Neural cell (in vitro differentiated cells): ENCODE results near the gene AICDA. TPM values are rescaled to one million over a fixed set of nuclear protein-coding genes. Genes with fewer than 3 reads are reported as not detected.

Experiments used
- H2AFZ ChIP-seq: fragments of 200-600, 300-800 bp; sonication (generic), shearing (Covaris generic); 2 replicates; pipeline ENCODE4 v1.6.0; 2014; ENCODE audit warnings: low read depth, mild to moderate bottlenecking, antibody characterized with exemption, low read length, moderate library complexity
- H3F3A ChIP-seq: fragments of 200-600 bp; shearing (Covaris generic); 2 replicates; pipeline ENCODE4 v1.6.1; 2016; ENCODE audit warnings: mild to moderate bottlenecking, moderate library complexity, mixed read lengths, antibody characterized with exemption, low read length; ENCODE audit not compliant: insufficient read depth, poor library complexity, severe bottlenecking
- H3K27ac ChIP-seq: fragments of 200-600, 300-800 bp; sonication (generic), shearing (Covaris generic); 2 replicates; pipeline ENCODE4 v1.5.1; 2014; ENCODE audit warnings: mild to moderate bottlenecking, low read length, moderate library complexity
- H3K27me3 ChIP-seq: fragments of 300-800, 200-600 bp; sonication (generic), shearing (Covaris generic); 2 replicates; pipeline ENCODE4 v1.6.0; 2014; ENCODE audit warnings: mild to moderate bottlenecking, low read depth, low read length, moderate library complexity; ENCODE audit not compliant: insufficient read depth
- H3K36me3 ChIP-seq: fragments of 300-800, 200-600 bp; sonication (generic), shearing (Covaris generic); 2 replicates; pipeline ENCODE4 v1.5.1; 2014; ENCODE audit warnings: mild to moderate bottlenecking, antibody characterized with exemption, low read length, moderate library complexity; ENCODE audit not compliant: insufficient read depth
- H3K4me2 ChIP-seq: fragments of 300-800, 200-600 bp; sonication (generic), shearing (Covaris generic); 2 replicates; pipeline ENCODE4 v1.6.0; 2014; ENCODE audit warnings: mild to moderate bottlenecking, low read length
- H3K4me3 ChIP-seq: fragments of 300-800, 200-600 bp; sonication (generic), shearing (Covaris generic); 2 replicates; pipeline ENCODE4 v1.5.1; 2014; ENCODE audit warnings: mild to moderate bottlenecking, low read length, moderate library complexity
- H3K79me2 ChIP-seq: fragments of 200-600 bp; shearing (Covaris generic); replicated peaks from 2 replicates; pipeline ENCODE4 v1.6.0; 2014; ENCODE audit warnings: mild to moderate bottlenecking, low read length, moderate library complexity; ENCODE audit not compliant: insufficient read depth
- H3K9ac ChIP-seq: fragments of 300-800, 200-600 bp; sonication (generic), shearing (Covaris generic); 2 replicates; pipeline ENCODE4 v1.6.1; 2016; ENCODE audit warnings: mild to moderate bottlenecking, low read length, mixed read lengths
- H3K9me2 ChIP-seq: fragments of 200-600 bp; shearing (Covaris generic); 2 replicates; pipeline ENCODE4 v1.6.1; 2016; ENCODE audit warnings: mild to moderate bottlenecking, low read length, mixed read lengths; ENCODE audit not compliant: insufficient read depth
- H3K9me3 ChIP-seq: fragments of 200-600, 300-800 bp; sonication (generic), shearing (Covaris generic); 2 replicates; pipeline ENCODE4 v1.6.1; 2016; ENCODE audit warnings: mild to moderate bottlenecking, mixed run types, low read length, moderate library complexity, mixed read lengths
- H4K20me1 ChIP-seq: fragments of 200-600 bp; shearing (Covaris generic); 2 replicates; pipeline ENCODE4 v1.6.1; 2016; ENCODE audit warnings: mild to moderate bottlenecking, mixed run types; ENCODE audit not compliant: insufficient read depth
- EP300 ChIP-seq: fragments of 450-650 bp; conservative IDR thresholded peaks from 2 replicates; pipeline ENCODE4 v1.6.1; 2014; ENCODE audit warnings: antibody characterized with exemption, mild to moderate bottlenecking, moderate library complexity; ENCODE audit not compliant: poor library complexity, severe bottlenecking
- EZH2 ChIP-seq: fragments of 200-600, 300-800 bp; shearing (Covaris generic), sonication (generic); IDR thresholded peaks from 2 replicates; pipeline ENCODE4 v1.6.1; 2014; ENCODE audit warnings: antibody characterized with exemption, low read length, borderline replicate concordance, mild to moderate bottlenecking; ENCODE audit not compliant: insufficient read depth, poor library complexity, severe bottlenecking
- MXI1 ChIP-seq: fragments of 450-650 bp; conservative IDR thresholded peaks from 2 replicates; pipeline ENCODE4 v1.6.1; 2014; ENCODE audit warnings: antibody characterized with exemption, mild to moderate bottlenecking; ENCODE audit not compliant: poor library complexity, severe bottlenecking
- POLR2AphosphoS5 ChIP-seq: IDR thresholded peaks from 2 replicates; pipeline ENCODE4 v1.6.1; 2012
- RAD21 ChIP-seq: fragments of 450-650 bp; conservative IDR thresholded peaks from 2 replicates; pipeline ENCODE4 v1.6.1; 2014; ENCODE audit warnings: antibody characterized with exemption, mild to moderate bottlenecking, moderate library complexity
- SMC3 ChIP-seq: fragments of 450-650 bp; conservative IDR thresholded peaks from 2 replicates; pipeline ENCODE4 v1.6.1; 2014; ENCODE audit warnings: antibody characterized with exemption, mild to moderate bottlenecking, moderate library complexity; ENCODE audit not compliant: poor library complexity
- TAF1 ChIP-seq: IDR thresholded peaks from 2 replicates; pipeline ENCODE4 v1.6.1; 2012; ENCODE audit warnings: low read depth
- polyA plus RNA-seq: library from polyadenylated mRNA; depleted of rRNA; stranded (reverse); fragments of >200 nt; gene quantifications from 2 replicates; pipeline ENCODE4 v1.2.3, GENCODE V29; 2014
- TF ChIP-seq, protein P1 (sequence below): fragments of 450-650 bp; IDR thresholded peaks from 2 replicates; pipeline ENCODE4 v1.5.1; 2014; ENCODE audit warnings: antibody characterized with exemption, mild to moderate bottlenecking, moderate library complexity; ENCODE audit not compliant: poor library complexity, severe bottlenecking
- TF ChIP-seq, protein P2 (sequence below): IDR thresholded peaks from 2 replicates; pipeline ENCODE4 v1.6.1; 2012; ENCODE audit warnings: borderline replicate concordance

AICDA gene
- polyA plus RNA-seq, 1 donor from 2014 or later, result not detected

- H3K36me3 ChIP-seq, result no peaks in the 10 kb centered on the region
- H4K20me1 ChIP-seq, result no peaks in the 10 kb centered on the region
- H3K79me2 ChIP-seq, result no peaks in the 10 kb centered on the region
- H3K9me3 ChIP-seq, result no peaks in the 10 kb centered on the region
- H3K27me3 ChIP-seq, result no peaks in the 10 kb centered on the region
- H3K9ac ChIP-seq, result no peak overlapping the region
- H2AFZ ChIP-seq, result no peak overlapping the region
- H3K9me2 ChIP-seq, result no peaks in the 10 kb centered on the region
- no peak overlapping the region for H3K4me3 ChIP-seq
- TF ChIP-seq EP300 (no peak), MXI1 (no peak), POLR2AphosphoS5 (no peak), SMC3 (no peak)
- TF ChIP-seq, protein P1, sequence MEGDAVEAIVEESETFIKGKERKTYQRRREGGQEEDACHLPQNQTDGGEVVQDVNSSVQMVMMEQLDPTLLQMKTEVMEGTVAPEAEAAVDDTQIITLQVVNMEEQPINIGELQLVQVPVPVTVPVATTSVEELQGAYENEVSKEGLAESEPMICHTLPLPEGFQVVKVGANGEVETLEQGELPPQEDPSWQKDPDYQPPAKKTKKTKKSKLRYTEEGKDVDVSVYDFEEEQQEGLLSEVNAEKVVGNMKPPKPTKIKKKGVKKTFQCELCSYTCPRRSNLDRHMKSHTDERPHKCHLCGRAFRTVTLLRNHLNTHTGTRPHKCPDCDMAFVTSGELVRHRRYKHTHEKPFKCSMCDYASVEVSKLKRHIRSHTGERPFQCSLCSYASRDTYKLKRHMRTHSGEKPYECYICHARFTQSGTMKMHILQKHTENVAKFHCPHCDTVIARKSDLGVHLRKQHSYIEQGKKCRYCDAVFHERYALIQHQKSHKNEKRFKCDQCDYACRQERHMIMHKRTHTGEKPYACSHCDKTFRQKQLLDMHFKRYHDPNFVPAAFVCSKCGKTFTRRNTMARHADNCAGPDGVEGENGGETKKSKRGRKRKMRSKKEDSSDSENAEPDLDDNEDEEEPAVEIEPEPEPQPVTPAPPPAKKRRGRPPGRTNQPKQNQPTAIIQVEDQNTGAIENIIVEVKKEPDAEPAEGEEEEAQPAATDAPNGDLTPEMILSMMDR, result no peak
- no peak overlapping the region for H3K4me2 ChIP-seq
- no peak overlapping the region for H3K27ac ChIP-seq
- H3F3A ChIP-seq, result no peaks in the 10 kb centered on the region
These were observed 25.0 kb upstream of the AICDA start for GRCh38 chr12:8637666-8638065.

DNA sequence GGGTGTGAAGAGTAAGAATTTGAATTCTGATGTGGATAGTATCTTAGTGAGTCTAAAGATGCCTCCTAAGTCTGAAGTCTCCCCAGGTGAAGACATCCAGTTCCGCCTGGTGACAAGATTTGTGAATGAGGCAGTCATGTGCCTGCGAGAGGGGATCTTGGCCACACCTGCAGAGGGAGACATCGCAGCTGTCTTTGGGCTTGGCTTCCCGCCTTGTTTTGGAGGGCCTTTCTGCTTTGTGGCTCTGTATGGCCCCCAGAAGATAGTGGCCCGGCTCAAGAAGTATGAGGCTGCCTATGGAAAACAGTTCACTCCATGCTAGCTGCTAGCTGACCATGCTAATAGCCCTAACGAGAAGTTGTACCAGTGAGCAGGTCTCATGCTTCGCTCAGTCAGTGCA lies 24.6 kb upstream of the AICDA start:
- no peaks in the 10 kb centered on the region for H3K36me3 ChIP-seq
- no peaks in the 10 kb centered on the region for H3K9me3 ChIP-seq
- H4K20me1 ChIP-seq, result no peaks in the 10 kb centered on the region
- TF ChIP-seq, protein P2, sequence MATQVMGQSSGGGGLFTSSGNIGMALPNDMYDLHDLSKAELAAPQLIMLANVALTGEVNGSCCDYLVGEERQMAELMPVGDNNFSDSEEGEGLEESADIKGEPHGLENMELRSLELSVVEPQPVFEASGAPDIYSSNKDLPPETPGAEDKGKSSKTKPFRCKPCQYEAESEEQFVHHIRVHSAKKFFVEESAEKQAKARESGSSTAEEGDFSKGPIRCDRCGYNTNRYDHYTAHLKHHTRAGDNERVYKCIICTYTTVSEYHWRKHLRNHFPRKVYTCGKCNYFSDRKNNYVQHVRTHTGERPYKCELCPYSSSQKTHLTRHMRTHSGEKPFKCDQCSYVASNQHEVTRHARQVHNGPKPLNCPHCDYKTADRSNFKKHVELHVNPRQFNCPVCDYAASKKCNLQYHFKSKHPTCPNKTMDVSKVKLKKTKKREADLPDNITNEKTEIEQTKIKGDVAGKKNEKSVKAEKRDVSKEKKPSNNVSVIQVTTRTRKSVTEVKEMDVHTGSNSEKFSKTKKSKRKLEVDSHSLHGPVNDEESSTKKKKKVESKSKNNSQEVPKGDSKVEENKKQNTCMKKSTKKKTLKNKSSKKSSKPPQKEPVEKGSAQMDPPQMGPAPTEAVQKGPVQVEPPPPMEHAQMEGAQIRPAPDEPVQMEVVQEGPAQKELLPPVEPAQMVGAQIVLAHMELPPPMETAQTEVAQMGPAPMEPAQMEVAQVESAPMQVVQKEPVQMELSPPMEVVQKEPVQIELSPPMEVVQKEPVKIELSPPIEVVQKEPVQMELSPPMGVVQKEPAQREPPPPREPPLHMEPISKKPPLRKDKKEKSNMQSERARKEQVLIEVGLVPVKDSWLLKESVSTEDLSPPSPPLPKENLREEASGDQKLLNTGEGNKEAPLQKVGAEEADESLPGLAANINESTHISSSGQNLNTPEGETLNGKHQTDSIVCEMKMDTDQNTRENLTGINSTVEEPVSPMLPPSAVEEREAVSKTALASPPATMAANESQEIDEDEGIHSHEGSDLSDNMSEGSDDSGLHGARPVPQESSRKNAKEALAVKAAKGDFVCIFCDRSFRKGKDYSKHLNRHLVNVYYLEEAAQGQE, result no peak
- TF ChIP-seq POLR2AphosphoS5 (no peak), EZH2 (no peak), SMC3 (no peak), MXI1 (no peak), RAD21 (no peak), TAF1 (no peak), EP300 (no peak)
- TF ChIP-seq, protein P1, result no peak
- no peaks in the 10 kb centered on the region for H3K79me2 ChIP-seq
- no peaks in the 10 kb centered on the region for H3K27me3 ChIP-seq
- H3K4me2 ChIP-seq, result no peak overlapping the region
- H3K27ac ChIP-seq, result no peak overlapping the region
- no peak overlapping the region for H3K4me3 ChIP-seq
- H3F3A ChIP-seq, result no peaks in the 10 kb centered on the region
- no peak overlapping the region for H3K9ac ChIP-seq
- H3K9me2 ChIP-seq, result no peaks in the 10 kb centered on the region
- no peak overlapping the region for H2AFZ ChIP-seq
